Superior temporal gyrus (tissue), 1 donor: ENCODE measurements around the gene UCK1.

Source experiments
- DNase-seq: peaks from one replicate; pipeline ENCODE4 v3.0.0-alpha.2; 2016; ENCODE audit errors: extremely low spot score

Gene UCK1

DNA sequence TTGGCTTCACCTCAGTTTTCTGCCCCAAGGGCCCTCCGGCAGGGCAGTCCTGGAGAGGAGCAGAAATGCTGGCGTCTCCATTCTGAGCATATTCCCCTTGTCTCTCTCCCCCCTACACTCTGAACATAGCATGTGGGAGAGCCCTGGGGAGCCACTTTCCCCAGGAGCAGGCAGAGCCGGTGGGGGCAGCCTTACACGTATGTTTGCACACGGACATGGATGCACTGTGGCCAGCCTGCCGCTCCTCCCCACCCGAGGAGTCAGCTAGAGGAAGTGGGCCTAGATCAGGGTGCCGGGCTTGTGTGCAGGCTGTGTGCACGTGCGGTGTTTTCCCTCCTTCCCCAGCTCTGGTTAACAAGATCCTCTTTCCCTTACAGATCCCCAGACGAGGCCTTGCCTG is 53.7 kb downstream of the UCK1 start:
- DNase-seq, result no peak

DNA sequence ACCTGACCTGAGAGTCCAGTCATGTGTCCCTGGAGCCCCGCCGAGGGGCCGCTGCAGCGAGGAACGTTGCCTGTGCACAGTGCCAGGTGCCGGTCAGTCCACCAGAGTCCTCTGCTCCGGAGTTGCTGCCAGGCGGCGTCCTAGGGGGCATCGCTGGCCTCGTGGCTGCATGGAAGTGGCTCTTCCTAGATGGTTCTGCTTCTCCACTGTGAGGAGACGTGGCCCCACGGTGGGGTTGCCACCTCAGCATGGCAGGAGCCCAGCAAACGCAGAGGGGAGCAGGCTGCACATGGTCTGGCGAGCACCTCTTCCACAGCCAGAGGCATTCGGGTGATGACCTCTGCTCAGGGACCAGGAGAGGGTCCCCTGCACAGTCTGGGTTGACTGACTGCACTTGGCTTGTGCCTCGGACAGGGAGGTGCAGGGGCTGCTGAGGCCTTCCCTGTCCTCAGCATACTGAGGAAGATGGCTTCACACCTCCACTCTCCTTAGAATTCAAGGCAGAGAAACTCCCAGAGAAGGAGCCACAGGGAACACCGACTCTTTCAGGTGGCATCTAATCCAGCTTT is 54.2 kb downstream of the UCK1 start:
- no peak for DNase-seq

DNA sequence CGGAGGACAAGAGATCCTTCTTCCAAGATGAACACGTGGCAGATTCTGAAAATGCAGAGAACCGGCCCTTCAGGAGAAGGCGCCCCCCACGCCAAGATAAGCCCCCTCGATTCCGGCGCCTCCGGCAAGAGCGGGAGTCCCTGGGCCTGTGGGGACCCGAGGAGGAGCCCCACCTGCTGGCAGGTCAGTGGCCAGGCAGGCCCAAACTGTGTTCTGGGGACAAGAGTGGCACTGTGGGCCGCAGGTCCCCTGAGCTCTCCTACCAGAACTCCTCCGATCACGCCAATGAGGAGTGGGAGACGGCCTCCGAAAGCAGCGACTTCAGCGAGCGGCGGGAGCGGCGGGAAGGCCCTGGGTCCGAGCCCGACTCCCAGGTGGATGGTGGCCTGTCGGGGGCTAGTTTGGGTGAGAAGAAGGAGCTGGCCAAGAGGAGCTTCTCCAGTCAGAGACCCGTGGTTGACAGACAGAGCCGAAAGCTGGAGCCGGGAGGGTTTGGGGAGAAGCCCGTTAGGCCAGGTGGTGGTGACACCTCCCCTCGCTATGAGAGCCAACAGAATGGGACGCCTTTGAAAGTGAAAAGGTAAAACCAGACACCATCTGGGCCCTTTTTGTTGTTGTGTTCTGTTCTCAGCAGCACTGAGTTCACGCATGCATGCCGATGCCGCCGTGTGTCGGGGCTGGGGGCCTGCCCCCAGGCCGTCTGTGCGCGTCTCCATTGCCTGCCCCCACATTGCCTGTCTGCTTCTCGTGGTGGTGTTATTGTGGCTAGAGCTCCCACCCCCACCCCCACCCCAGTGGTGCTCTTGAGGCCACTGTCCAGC is 54.9 kb downstream of the UCK1 start:
- DNase-seq, result no peak

DNA sequence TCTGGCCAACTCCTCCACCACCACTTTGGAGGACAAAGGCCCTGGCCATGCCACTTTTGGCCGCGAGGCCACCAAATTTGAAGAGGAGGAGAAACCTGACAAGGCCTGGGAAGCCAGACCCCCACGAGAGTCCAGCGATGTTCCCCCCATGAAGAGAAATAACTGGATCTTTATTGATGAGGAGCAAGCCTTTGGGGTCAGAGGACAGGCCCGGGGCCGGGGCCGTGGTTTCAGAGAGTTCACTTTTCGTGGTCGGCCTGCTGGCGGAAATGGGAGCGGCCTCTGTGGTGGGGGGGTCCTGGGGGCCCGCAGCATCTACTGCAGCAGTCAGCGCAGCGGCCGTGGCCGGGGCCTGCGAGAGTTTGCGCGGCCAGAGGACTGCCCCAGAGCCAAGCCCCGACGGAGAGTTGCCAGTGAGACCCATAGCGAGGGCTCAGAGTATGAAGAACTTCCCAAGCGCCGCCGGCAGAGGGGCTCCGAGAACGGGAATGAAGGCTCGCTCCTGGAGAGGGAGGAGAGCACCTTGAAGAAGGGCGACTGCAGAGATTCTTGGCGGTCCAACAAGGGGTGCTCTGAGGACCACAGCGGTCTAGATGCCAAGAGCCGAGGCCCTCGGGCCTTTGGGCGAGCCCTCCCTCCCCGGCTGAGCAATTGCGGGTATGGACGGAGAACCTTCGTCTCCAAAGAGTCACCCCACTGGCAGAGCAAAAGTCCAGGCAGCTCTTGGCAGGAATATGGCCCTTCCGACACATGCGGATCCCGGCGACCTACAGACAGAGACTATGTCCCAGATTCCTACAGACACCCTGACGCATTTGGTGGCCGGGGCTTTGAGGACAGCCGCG is 55.7 kb downstream of the UCK1 start:
- DNase-seq, result no peak

DNA sequence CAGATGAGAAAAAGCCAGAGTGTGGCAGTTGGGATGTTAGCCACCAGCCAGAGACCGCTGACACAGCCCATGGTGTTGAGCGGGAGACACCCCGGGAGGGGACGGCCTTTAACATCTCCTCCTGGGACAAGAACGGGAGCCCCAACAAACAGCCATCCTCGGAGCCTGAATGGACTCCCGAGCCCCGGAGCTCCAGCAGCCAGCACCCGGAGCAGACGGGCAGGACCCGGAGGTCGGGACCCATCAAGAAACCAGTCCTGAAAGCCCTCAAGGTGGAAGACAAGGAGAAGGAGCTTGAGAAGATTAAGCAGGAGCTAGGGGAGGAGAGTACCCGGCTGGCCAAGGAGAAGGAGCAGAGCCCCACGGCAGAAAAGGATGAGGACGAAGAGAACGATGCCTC is 56.4 kb downstream of the UCK1 start:
- no peak for DNase-seq

DNA sequence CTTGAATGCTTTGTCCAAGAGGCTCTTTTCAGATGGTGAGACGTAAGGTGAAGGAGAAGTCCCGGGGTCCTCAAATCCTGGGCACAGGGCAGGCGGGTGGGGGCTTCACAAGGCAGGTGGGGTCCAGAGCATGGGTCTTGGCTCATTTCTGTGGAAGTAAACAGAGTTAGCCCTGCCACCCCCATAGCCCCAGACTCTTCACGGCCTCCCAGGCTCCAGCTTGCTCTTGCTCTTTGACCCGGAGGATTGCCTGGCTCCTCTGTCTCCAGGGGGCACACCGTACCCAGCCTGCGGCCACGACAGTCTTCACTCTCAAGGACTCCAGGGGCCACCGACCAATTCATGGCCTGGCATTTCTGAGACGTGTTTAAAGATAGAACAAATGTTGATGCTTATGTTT is 57.2 kb downstream of the UCK1 start:
- no peak for DNase-seq
